GM12801 (cell line): ENCODE measurements around the gene MMS22L.

Experiments used
- CTCF ChIP-seq: IDR thresholded peaks from one replicate; pipeline ENCODE4 v1.5.1; 2011; ENCODE audit warnings: control low read depth; ENCODE audit not compliant: insufficient read length; ENCODE audit errors: extremely low read depth

MMS22L gene

GRCh38 chr6:97138581-97138980 is 144.4 kb downstream of the MMS22L start:
- TF ChIP-seq CTCF, result no peak

GRCh38 chr6:97136626-97137358 is 146.2 kb downstream of the MMS22L start:
- TF ChIP-seq CTCF, result no peak

GRCh38 chr6:97133067-97133466 is 149.9 kb downstream of the MMS22L start:
- TF ChIP-seq CTCF, result no peak

GRCh38 chr6:97129106-97129505 is 153.9 kb downstream of the MMS22L start:
- no peak for TF ChIP-seq CTCF

GRCh38 chr6:97128507-97128906 is 154.5 kb downstream of the MMS22L start:
- TF ChIP-seq CTCF, result no peak

GRCh38 chr6:97123652-97124051 is 159.4 kb downstream of the MMS22L start:
- no peak for TF ChIP-seq CTCF

GRCh38 chr6:97123112-97123511 is 159.9 kb downstream of the MMS22L start:
- no peak for TF ChIP-seq CTCF
